Astrocyte (in vitro differentiated cells and primary cell): ENCODE measurements around the gene SLCO4A1. TPM values are rescaled to one million over a fixed set of nuclear protein-coding genes. Genes with fewer than 3 reads are reported as not detected.

Source experiments
- DNase-seq: peaks from one replicate; pipeline ENCODE4 v3.0.0-alpha.2; 2010; ENCODE audit warnings: low read depth
- FAIRE-seq: peaks from 2 replicates; lab custom pipeline; 2011; peaks lifted over from hg19 to GRCh38; lab: Jason Lieb, UNC
- H2AFZ ChIP-seq: 2 replicates; pipeline ENCODE4 v1.6.0; 2012; ENCODE audit warnings: low read depth, low read length, inconsistent platforms
- H3K27ac ChIP-seq: 2 replicates; pipeline ENCODE4 v1.5.1; 2011; ENCODE audit warnings: low read depth, low read length, inconsistent platforms
- H3K27me3 ChIP-seq: 2 replicates; pipeline ENCODE4 v1.6.0; 2011; ENCODE audit warnings: low read length, inconsistent platforms; ENCODE audit not compliant: insufficient read depth
- H3K36me3 ChIP-seq: 2 replicates; pipeline ENCODE4 v1.5.1; 2011; ENCODE audit warnings: low read length, inconsistent platforms; ENCODE audit not compliant: insufficient read depth
- H3K4me1 ChIP-seq: 2 replicates; pipeline ENCODE4 v1.5.1; 2011; ENCODE audit warnings: low read length, inconsistent platforms; ENCODE audit not compliant: insufficient read depth
- H3K4me2 ChIP-seq: 2 replicates; pipeline ENCODE4 v1.6.0; 2012; ENCODE audit warnings: low read length, inconsistent platforms
- H3K4me3 ChIP-seq: 2 replicates; pipeline ENCODE4 v1.5.1; 2011; ENCODE audit warnings: low read depth, mild to moderate bottlenecking, low read length, inconsistent platforms; ENCODE audit not compliant: insufficient read depth
- H3K79me2 ChIP-seq: 2 replicates; pipeline ENCODE4 v1.6.0; 2012; ENCODE audit warnings: mild to moderate bottlenecking, low read length, inconsistent platforms; ENCODE audit not compliant: insufficient read depth
- H3K9ac ChIP-seq: 2 replicates; pipeline ENCODE4 v1.6.0; 2012; ENCODE audit warnings: mild to moderate bottlenecking, low read length, inconsistent platforms
- H3K9me3 ChIP-seq: 2 replicates; pipeline ENCODE4 v1.5.1; 2012; ENCODE audit warnings: low read depth, mild to moderate bottlenecking, low read length, inconsistent platforms; ENCODE audit not compliant: insufficient read depth
- H4K20me1 ChIP-seq: 2 replicates; pipeline ENCODE4 v1.6.0; 2012; ENCODE audit warnings: low read length, inconsistent platforms; ENCODE audit not compliant: insufficient read depth
- H3K27ac Mint-ChIP-seq: one replicate; pipeline ENCODE4 v1.8.0; 2021; ENCODE audit warnings: mild to moderate bottlenecking, mixed read lengths; ENCODE audit not compliant: unreplicated experiment
- H3K27me3 Mint-ChIP-seq: one replicate; pipeline ENCODE4 v1.8.0; 2021; ENCODE audit warnings: low read depth, mixed read lengths; ENCODE audit not compliant: unreplicated experiment
- H3K36me3 Mint-ChIP-seq: one replicate; pipeline ENCODE4 v1.8.0; 2021; ENCODE audit warnings: low read depth, mixed read lengths; ENCODE audit not compliant: unreplicated experiment
- H3K4me1 Mint-ChIP-seq: one replicate; pipeline ENCODE4 v1.8.0; 2021; ENCODE audit warnings: low read depth, mixed read lengths; ENCODE audit not compliant: unreplicated experiment
- H3K4me3 Mint-ChIP-seq: one replicate; pipeline ENCODE4 v1.8.0; 2021; ENCODE audit warnings: mild to moderate bottlenecking, moderate library complexity, mixed read lengths; ENCODE audit not compliant: unreplicated experiment
- H3K9me3 Mint-ChIP-seq: one replicate; pipeline ENCODE4 v1.8.0; 2021; ENCODE audit warnings: mild to moderate bottlenecking, mixed read lengths; ENCODE audit not compliant: unreplicated experiment
- CTCF ChIP-seq: IDR thresholded peaks from 2 replicates; pipeline ENCODE4 v1.5.1; 2011; ENCODE audit warnings: low read depth, mild to moderate bottlenecking, inconsistent platforms, low read length, moderate library complexity; ENCODE audit not compliant: insufficient read depth
- EZH2 ChIP-seq: IDR thresholded peaks from 2 replicates; pipeline ENCODE4 v1.6.1; 2012; ENCODE audit warnings: mild to moderate bottlenecking, low read length, inconsistent platforms; ENCODE audit not compliant: insufficient read depth
- total RNA-seq: library from RNA; stranded (reverse); gene quantifications from 2 replicates; pipeline ENCODE4 v1.2.1, GENCODE V29; 2021

SLCO4A1 gene
- total RNA-seq, 1 donor from 2014 or later = 0.43 TPM

- H3K9me3 ChIP-seq = no peaks in the 10 kb centered on the region
- peak overlapping the region; percentile 71 for H3K4me2 ChIP-seq
- no peak overlapping the region for H3K9ac ChIP-seq
- peaks cover 16% of the 10 kb centered on the region for H3K4me1 ChIP-seq
- no peak for DNase-seq
- no peak overlapping the region for H3K4me3 ChIP-seq
- H3K36me3 Mint-ChIP-seq = no peaks in the 10 kb centered on the region
- no peak for TF ChIP-seq CTCF
- no peak for TF ChIP-seq EZH2
- no peak overlapping the region for H2AFZ ChIP-seq
- no peak overlapping the region for H3K4me3 Mint-ChIP-seq
- no peaks in the 10 kb centered on the region for H3K36me3 ChIP-seq
- no peak overlapping the region for H3K27ac Mint-ChIP-seq
- no peak for FAIRE-seq
- peaks cover under 1% of the 10 kb centered on the region for H3K27me3 Mint-ChIP-seq
- no peaks in the 10 kb centered on the region for H3K79me2 ChIP-seq
- peaks cover 2% of the 10 kb centered on the region for H3K27me3 ChIP-seq
- no peaks in the 10 kb centered on the region for H4K20me1 ChIP-seq
- H3K9me3 Mint-ChIP-seq = no peaks in the 10 kb centered on the region
- peaks cover 8% of the 10 kb centered on the region for H3K4me1 Mint-ChIP-seq
- no peak overlapping the region for H3K27ac ChIP-seq
Measured at GRCh38 chr20:62624325-62624690, 18.0 kb upstream of the SLCO4A1 start.

GRCh38 chr20:62624719-62625453 lies 17.4 kb upstream of the SLCO4A1 start:
- no peak overlapping the region for H3K4me3 Mint-ChIP-seq
- no peak overlapping the region for H2AFZ ChIP-seq

More at GRCh38 chr20:62624719-62625453, 17.4 kb upstream of the SLCO4A1 start:
- FAIRE-seq (no peak), DNase-seq (no peak)
- Histone ChIP-seq H3K4me1 (peaks cover 16% of the 10 kb centered on the region), H3K79me2 (no peaks in the 10 kb centered on the region), H3K9me3 (no peaks in the 10 kb centered on the region), H3K27ac (no peak overlapping the region), H3K4me3 (no peak overlapping the region), H3K9ac (no peak overlapping the region), H4K20me1 (no peaks in the 10 kb centered on the region), H3K4me2 (no peak overlapping the region), H3K36me3 (no peaks in the 10 kb centered on the region), H3K27me3 (peaks cover 2% of the 10 kb centered on the region)
- H3K36me3 Mint-ChIP-seq = no peaks in the 10 kb centered on the region
- no peak overlapping the region for H3K27ac Mint-ChIP-seq
- no peaks in the 10 kb centered on the region for H3K9me3 Mint-ChIP-seq
- peaks cover 8% of the 10 kb centered on the region for H3K4me1 Mint-ChIP-seq
- TF ChIP-seq EZH2 (no peak), CTCF (no peak)
- H3K27me3 Mint-ChIP-seq = peaks cover 5% of the 10 kb centered on the region
